Uterus (tissue), 4 donors: Measurements from ENCODE around the gene COX6A2. TPM values are rescaled to one million over a fixed set of nuclear protein-coding genes. Genes with fewer than 3 reads are reported as not detected.

Experiments
- DNase-seq, 2 donors: peaks; one replicate each; pipeline ENCODE4 v3.0.0-alpha.2; 2019 to 2020
- H3K27ac ChIP-seq, 2 donors: fragments of 200-600 bp; sonication (generic); 1 replicate in 1 of 2; 2 replicates in 1 of 2; pipeline ENCODE4 v1.5.1; 2016 to 2018
- H3K27me3 ChIP-seq, 2 donors: fragments of 200-600 bp; sonication (generic); one replicate each; pipeline ENCODE4 v1.5.1; 2018 to 2019; ENCODE audit warnings: control low read depth in 1 of 2
- H3K36me3 ChIP-seq, 2 donors: fragments of 200-600 bp; sonication (generic); one replicate each; pipeline ENCODE4 v1.5.1; 2019; ENCODE audit warnings: control low read depth in 1 of 2
- H3K4me1 ChIP-seq, 2 donors: fragments of 200-600 bp; sonication (generic); one replicate each; pipeline ENCODE4 v1.5.1; 2018 to 2019; ENCODE audit warnings: control low read depth in 1 of 2
- H3K4me3 ChIP-seq, 2 donors: fragments of 200-600 bp; sonication (generic); 1 replicate in 1 of 2; 2 replicates in 1 of 2; pipeline ENCODE4 v1.5.1; 2018 to 2019; ENCODE audit warnings: mild to moderate bottlenecking in 1 of 2
- H3K9me3 ChIP-seq, 2 donors: fragments of 200-600 bp; sonication (generic); one replicate each; pipeline ENCODE4 v1.5.1; 2019; ENCODE audit warnings: control low read depth in 1 of 2
- POLR2A ChIP-seq, 2 donors: fragments of 450-650 bp; IDR thresholded peaks; one replicate each; pipeline ENCODE4 v1.6.1; 2016; ENCODE audit warnings: antibody characterized with exemption in 2 of 2, mild to moderate bottlenecking in 1 of 2, moderate library complexity in 1 of 2
- intact Hi-C: fragments of 100-400 bp; cut with DNase I; formaldehyde crosslinking; loops from one replicate; pipeline ENCODE4 v1.15.1; 2023; ENCODE audit warnings: low total_unique reads
- total RNA-seq, 4 donors: library from RNA; depleted of rRNA in 3 of 4; stranded (reverse); fragments of >200 nt in 3 of 4; gene quantifications; one replicate each; pipeline versions ENCODE4 v1.1.0 to v1.2.4, GENCODE V29; 2014 to 2023
- TF ChIP-seq, protein P1 (sequence below), 4 experiments: fragments of 200-600 bp in 2 of 4; fragments of 450-650 bp in 2 of 4; sonication (generic) in 2 of 4; IDR thresholded peaks; one replicate each; pipeline ENCODE4 v1.5.1; 2016 to 2019; ENCODE audit warnings: antibody characterized with exemption in 4 of 4, mild to moderate bottlenecking in 2 of 4, moderate library complexity in 1 of 4
- donor health status: DM: yes; HTN: yes; CAD: no.

Gene COX6A2
- total RNA-seq, 4 donors from 2014 or later = not detected

DNA sequence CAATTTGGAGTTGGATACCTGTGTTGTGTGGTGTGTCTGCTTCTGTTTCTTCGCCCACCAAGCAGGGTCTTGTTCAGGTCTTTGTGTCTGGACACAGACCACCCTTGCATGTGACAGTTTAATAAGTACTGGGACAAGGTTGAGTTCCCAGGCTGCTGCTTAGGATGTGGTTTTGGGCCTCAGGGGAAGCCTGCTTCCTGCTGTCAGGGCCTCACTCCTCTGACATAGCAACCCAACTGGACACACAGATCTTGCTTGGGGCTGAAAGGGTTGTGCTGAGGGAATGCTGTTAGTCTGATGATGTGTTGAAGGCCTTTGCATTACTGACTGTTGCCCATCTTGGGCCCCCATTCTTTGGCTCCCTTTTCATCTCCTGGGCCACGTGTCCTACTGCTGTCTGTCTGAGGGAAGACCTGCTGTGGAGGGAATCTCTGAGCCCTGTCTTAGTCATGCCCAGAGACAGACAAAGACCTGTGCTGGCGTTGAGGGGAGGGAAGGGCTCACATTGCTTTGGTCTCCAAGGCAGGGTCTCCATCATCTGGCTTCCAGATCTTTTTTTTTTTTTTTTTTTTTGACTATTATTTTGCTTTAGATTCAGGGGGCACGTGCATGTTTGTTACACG, 39.1 kb upstream of the COX6A2 start:
- H3K27me3 ChIP-seq = no peaks in the 10 kb centered on the region
- TF ChIP-seq, protein P1, sequence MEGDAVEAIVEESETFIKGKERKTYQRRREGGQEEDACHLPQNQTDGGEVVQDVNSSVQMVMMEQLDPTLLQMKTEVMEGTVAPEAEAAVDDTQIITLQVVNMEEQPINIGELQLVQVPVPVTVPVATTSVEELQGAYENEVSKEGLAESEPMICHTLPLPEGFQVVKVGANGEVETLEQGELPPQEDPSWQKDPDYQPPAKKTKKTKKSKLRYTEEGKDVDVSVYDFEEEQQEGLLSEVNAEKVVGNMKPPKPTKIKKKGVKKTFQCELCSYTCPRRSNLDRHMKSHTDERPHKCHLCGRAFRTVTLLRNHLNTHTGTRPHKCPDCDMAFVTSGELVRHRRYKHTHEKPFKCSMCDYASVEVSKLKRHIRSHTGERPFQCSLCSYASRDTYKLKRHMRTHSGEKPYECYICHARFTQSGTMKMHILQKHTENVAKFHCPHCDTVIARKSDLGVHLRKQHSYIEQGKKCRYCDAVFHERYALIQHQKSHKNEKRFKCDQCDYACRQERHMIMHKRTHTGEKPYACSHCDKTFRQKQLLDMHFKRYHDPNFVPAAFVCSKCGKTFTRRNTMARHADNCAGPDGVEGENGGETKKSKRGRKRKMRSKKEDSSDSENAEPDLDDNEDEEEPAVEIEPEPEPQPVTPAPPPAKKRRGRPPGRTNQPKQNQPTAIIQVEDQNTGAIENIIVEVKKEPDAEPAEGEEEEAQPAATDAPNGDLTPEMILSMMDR (IDR thresholded peaks at IDR 0.05) = no peak
- no peak for TF ChIP-seq POLR2A (IDR thresholded peaks at IDR 0.05)
- H3K27ac ChIP-seq = no peak overlapping the region
- no peaks in the 10 kb centered on the region for H3K36me3 ChIP-seq
- H3K4me1 ChIP-seq = peaks cover 6 to 7% of the 10 kb centered on the region in 2 donors
- no peaks in the 10 kb centered on the region for H3K9me3 ChIP-seq
- H3K4me3 ChIP-seq = no peak overlapping the region
- DNase-seq = no peak
- intact Hi-C loops = no loop called here

GRCh38 chr16:31466381-31466841, 38.3 kb upstream of the COX6A2 start:
- no peak for DNase-seq
- H3K36me3 ChIP-seq = no peaks in the 10 kb centered on the region
- H3K4me3 ChIP-seq = no peak overlapping the region
- H3K4me1 ChIP-seq = peaks cover 6 to 7% of the 10 kb centered on the region in 2 donors
- intact Hi-C loops = no loop called here
- TF ChIP-seq, protein P1 (IDR thresholded peaks at IDR 0.05) = no peak
- TF ChIP-seq POLR2A (IDR thresholded peaks at IDR 0.05) = no peak
- no peak overlapping the region for H3K27ac ChIP-seq
- no peaks in the 10 kb centered on the region for H3K9me3 ChIP-seq
- H3K27me3 ChIP-seq = no peaks in the 10 kb centered on the region

DNA sequence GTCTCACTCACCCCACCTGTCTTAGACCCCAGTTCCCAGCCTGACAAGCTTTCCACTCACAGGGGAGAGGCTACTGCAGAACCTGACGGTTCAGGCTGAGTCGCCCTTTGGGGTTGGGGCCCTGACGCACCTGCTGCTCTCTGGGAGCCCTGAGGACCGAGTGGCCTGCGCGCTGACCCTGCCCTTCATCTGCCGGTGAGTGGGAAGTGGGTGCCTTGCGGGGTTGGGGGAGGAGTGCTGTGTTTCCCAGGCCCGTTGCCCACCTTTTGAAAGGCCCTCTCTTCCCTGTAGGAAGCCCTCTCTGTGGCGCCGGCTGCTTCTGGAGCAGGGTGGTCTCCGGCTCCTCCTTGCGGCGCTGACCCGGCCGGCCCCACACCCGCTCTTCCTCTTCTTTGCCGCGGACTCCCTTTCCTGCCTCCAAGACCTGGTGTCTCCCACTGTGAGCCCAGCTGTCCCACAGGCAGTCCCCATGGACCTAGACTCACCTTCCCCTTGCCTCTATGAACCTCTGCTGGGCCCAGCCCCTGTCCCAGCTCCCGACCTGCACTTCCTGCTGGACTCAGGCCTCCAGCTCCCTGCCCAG, 37.7 kb upstream of the COX6A2 start:
- Histone ChIP-seq H3K4me3 (no peak overlapping the region), H3K36me3 (no peaks in the 10 kb centered on the region), H3K4me1 (peaks cover under 1 to 3% of the 10 kb centered on the region in 2 donors), H3K9me3 (no peaks in the 10 kb centered on the region), H3K27ac (no peak overlapping the region), H3K27me3 (no peaks in the 10 kb centered on the region)
- TF ChIP-seq POLR2A (IDR thresholded peaks at IDR 0.05) = no peak
- TF ChIP-seq, protein P1 (IDR thresholded peaks at IDR 0.05) = no peak
- no peak for DNase-seq
- intact Hi-C loops = no loop called here

DNA sequence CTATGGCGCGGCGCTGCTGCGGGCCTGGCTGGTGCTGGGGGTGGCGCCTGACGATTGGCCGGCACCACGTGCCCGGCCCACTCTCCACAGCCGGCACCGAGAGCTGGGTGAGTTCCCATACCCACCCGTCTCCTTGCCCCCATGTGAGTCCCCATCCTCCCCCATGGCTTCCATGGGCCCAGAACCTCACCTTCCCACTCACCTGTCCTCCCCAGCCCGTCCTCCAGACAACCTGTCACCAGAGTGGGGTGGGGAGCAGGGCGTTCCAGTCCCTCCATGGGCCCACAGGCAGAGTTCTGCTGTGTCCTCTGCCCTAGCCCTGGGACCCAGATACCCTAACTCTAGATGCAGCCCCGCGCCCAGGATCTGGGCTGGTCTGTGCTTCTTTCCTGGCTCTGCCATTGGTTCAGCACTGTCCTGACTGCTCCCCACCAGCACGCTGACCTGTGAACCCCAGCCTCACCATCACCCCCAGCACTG, 36.7 kb upstream of the COX6A2 start:
- Histone ChIP-seq H3K36me3 (no peaks in the 10 kb centered on the region), H3K9me3 (no peaks in the 10 kb centered on the region), H3K4me3 (no peak overlapping the region), H3K27me3 (no peaks in the 10 kb centered on the region), H3K27ac (no peak overlapping the region), H3K4me1 (no peaks in the 10 kb centered on the region)
- intact Hi-C loops = no loop called here
- TF ChIP-seq, protein P1 (IDR thresholded peaks at IDR 0.05) = no peak
- TF ChIP-seq POLR2A (IDR thresholded peaks at IDR 0.05) = no peak
- DNase-seq = no peak

- H3K36me3 ChIP-seq = no peaks in the 10 kb centered on the region
- no peaks in the 10 kb centered on the region for H3K4me1 ChIP-seq
- H3K9me3 ChIP-seq = no peaks in the 10 kb centered on the region
- no peak for DNase-seq
- H3K27ac ChIP-seq = no peak overlapping the region
- no peak for TF ChIP-seq POLR2A (IDR thresholded peaks at IDR 0.05)
- TF ChIP-seq, protein P1 (IDR thresholded peaks at IDR 0.05) = no peak
- intact Hi-C loops = no loop called here
- H3K27me3 ChIP-seq = no peaks in the 10 kb centered on the region
- H3K4me3 ChIP-seq = no peak overlapping the region
These were observed 36.2 kb upstream of the COX6A2 start for GRCh38 chr16:31464348-31464769.
